ENCODE data around the gene MYH7B. TPM values are rescaled to one million over a fixed set of nuclear protein-coding genes. Genes with fewer than 3 reads are reported as not detected.
A peak's percentile ranks its signal among the peaks of the same experiment; 100 is the strongest.

The MYH7B gene
- total RNA-seq = under 1 TPM; 0.07 to 0.78 (median 0.16) TPM

DNA sequence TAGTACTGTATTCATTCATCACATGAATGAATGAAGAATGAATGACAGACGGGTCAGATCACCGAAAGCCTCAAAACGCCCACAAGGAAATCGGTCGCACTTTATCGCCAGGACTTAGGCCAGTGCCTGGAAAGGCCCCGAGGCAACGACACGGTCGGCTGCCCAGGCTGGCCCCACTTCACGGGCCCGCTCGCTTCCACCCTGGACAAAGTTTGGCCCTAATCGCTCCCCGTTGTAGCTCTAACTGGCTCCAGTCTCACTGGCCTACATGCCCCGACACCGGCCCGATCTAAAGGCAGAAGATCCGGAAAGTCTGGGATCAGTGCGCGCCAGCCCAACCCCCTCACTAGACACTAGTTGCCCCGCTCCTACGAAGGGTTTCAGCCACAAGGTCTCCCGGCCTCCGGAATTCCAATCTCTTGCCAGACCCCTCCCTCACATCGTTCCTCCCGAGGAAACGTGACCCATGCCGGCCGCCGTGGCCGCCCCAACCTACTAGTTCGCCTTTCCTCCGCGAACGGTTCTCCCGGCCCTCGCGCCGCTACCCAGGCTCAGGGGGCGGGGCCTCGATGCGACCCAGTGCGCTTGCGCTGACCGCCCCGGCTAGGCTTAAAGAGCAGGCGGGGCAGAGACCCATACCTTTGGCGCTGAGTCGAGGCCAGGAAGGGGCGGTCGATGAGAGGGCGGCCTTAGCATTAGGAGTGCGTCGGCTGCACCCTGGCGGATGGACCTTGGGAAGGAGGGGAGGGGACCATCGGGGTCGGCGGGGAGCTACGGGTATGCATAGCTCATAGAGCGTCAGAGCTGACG is at the start of gene MYH7B, which contains the start of gene GSS:
MYH7B (plus strand) TSS at position 638 of the 810 bp plus-strand sequence. CDS start 22,138 bp downstream, outside the sequence.
GSS (minus strand) TSS at position 576 of the 810 bp plus-strand sequence. CDS start 3,954 bp downstream, outside the sequence.
- TF ChIP-seq CTCF (IDR thresholded peaks at IDR 0.05) = peak; percentile 7 to 81 (median 64)
- peak; percentile 88 for TF ChIP-seq POLR2AphosphoS5 (IDR thresholded peaks at IDR 0.05)
- TF ChIP-seq POLR2A (IDR thresholded peaks at IDR 0.05) = peak; percentile 66 to 69
- TF ChIP-seq EP300 (IDR thresholded peaks at IDR 0.05) = no peak
- Histone ChIP-seq H3K4me3 (peak within 1 kb of the TSS; percentile 62 to 65), H3K27ac (peak within 1 kb of the TSS; percentile 82 to 98 (median 90)), H3K27me3 (no peaks in the 10 kb centered on the region), H3K4me1 (peaks cover 0 to 19% (median 5%) of the 10 kb centered on the region in 3 donors), H3K36me3 (peaks cover 0 to 7% of the 10 kb centered on the region in 2 donors), H3K9me3 (no peaks in the 10 kb centered on the region)
- WGBS, 2 donors (ENCODE audit: low coverage in 1 of 2) = 0% methylated on average over 4 to 6 of the region's 62 CpGs
- ATAC-seq = peak; percentile 97

DNA sequence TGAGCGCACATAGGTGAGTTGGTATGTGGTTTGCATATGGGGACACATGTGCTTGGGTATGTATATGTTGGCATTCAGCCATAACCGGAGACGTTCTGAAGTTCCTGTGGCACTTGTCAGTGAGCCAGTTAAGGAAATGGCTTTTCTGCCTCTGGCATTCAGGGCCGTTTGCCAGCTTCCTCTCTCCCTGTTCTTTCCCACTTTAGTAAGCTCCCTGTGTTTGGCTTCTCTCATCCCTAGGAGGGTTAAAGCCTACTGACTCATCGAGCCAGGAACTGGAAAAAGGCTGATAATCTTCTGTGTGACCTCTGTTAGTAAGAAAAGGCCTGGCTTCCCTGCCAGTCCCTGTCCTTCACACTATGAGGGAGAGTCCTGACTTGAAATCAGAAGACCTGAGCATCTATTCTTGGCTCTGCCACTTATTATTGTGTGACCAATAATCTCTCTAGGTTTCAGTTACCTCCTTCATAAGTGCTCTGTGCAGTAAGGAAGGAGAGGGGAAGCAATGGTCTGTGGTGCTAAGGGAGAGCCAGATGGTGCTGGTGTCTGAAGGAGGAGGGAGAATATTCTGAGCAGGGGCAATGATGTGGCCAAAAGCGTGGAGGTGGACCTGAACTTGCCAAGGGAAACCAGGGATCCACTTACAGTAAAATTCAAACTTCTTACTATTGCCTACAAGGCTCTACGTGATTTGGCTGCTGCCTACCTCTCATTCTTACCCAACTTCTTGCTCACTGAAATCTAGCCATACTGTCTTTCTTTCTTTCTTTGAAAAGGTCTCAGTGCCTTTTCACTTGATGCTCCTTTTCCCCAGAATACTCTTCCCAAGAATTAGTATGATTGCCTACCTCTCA is 47.8 kb upstream of the MYH7B start:
- H3K36me3 ChIP-seq = no peaks in the 10 kb centered on the region
- H3K27me3 ChIP-seq = no peaks in the 10 kb centered on the region
- H3K4me1 ChIP-seq = peaks cover 3 to 23% (median 14%) of the 10 kb centered on the region in 3 donors
- no peak overlapping the region for H3K4me3 ChIP-seq
- H3K27ac ChIP-seq = peak overlapping the region in 3 of 4 donors; percentile 71 to 78 (median 74)
- peak; percentile 70 for TF ChIP-seq POLR2AphosphoS5 (IDR thresholded peaks at IDR 0.05)
- no peak for TF ChIP-seq EP300 (IDR thresholded peaks at IDR 0.05)
- ATAC-seq = peak; percentile 74
- H3K9me3 ChIP-seq = no peaks in the 10 kb centered on the region
- WGBS, 2 donors (ENCODE audit: low coverage in 1 of 2) = 20 to 68% methylated on average over 2 to 4 of the region's 7 CpGs

- no peak for TF ChIP-seq EP300 (IDR thresholded peaks at IDR 0.05)
- no peak for TF ChIP-seq CTCF (IDR thresholded peaks at IDR 0.05)
- TF ChIP-seq POLR2A (IDR thresholded peaks at IDR 0.05) = no peak
- no peak for TF ChIP-seq POLR2AphosphoS5 (IDR thresholded peaks at IDR 0.05)
- no peak for ATAC-seq
- no peak overlapping the region for H3K27ac ChIP-seq
- peaks cover 0 to 42% of the 10 kb centered on the region in 2 donors for H3K36me3 ChIP-seq
- H3K4me1 ChIP-seq = no peaks in the 10 kb centered on the region
- H3K4me3 ChIP-seq = no peak overlapping the region
- no peaks in the 10 kb centered on the region for H3K9me3 ChIP-seq
- 88% methylated on average over 3 of the region's 4 CpGs; no CpG with 5 or more reads in 1 of the 2 donors for WGBS, 2 donors (ENCODE audit: low coverage in 1 of 2)
- H3K27me3 ChIP-seq = no peaks in the 10 kb centered on the region
Measured at GRCh38 chr20:34915131-34915530, 40.5 kb upstream of the MYH7B start.

- no peaks in the 10 kb centered on the region for H3K4me1 ChIP-seq
- no peaks in the 10 kb centered on the region for H3K27me3 ChIP-seq
- no peaks in the 10 kb centered on the region for H3K9me3 ChIP-seq
- H3K36me3 ChIP-seq = peaks cover 0 to 50% of the 10 kb centered on the region in 2 donors
- 80 to 84% methylated on average over 3 to 4 of the region's 4 CpGs for WGBS, 2 donors (ENCODE audit: low coverage in 1 of 2)
- ATAC-seq = no peak
- H3K4me3 ChIP-seq = no peak overlapping the region
- H3K27ac ChIP-seq = no peak overlapping the region
- TF ChIP-seq POLR2AphosphoS5 (IDR thresholded peaks at IDR 0.05) (no peak), POLR2A (IDR thresholded peaks at IDR 0.05) (no peak), CTCF (IDR thresholded peaks at IDR 0.05) (no peak), EP300 (IDR thresholded peaks at IDR 0.05) (no peak)
Measured at GRCh38 chr20:34915749-34916455, 39.8 kb upstream of the MYH7B start.

Data from gastroesophageal sphincter (tissue), 4 donors.